Activated CD8-positive, alpha-beta T cell treated with anti-CD3 and anti-CD28 coated beads for 36 hours (primary cell): ENCODE data around the gene NUDT9. TPM values are rescaled to one million over a fixed set of nuclear protein-coding genes. Genes with fewer than 3 reads are reported as not detected.
"Not testable (repeated sequence)": the region's sequence is repeated elsewhere in the genome, so short reads cannot be mapped to it uniquely, and the experiment has no call there.

Experiments used
- ATAC-seq: fragments of 200-7000 bp; cut with Tn5 transposase; one replicate; pipeline ENCODE4 v1.10.0; 2021; ENCODE audit warnings: mild to moderate bottlenecking, moderate library complexity
- CTCF ChIA-PET: fragments of 350-600 bp; sonication (Branson Sonifier 250); formaldehyde crosslinking; loops from one replicate; lab custom pipeline; 2021; ENCODE audit warnings: antibody characterized with exemption; lab: Charles Lee
- POLR2A ChIA-PET: fragments of 350-600 bp; sonication (Branson Sonifier 250); formaldehyde crosslinking; loops from one replicate; lab custom pipeline; 2021; ENCODE audit warnings: antibody characterized with exemption; lab: Charles Lee
- DNase-seq: peaks from one replicate; pipeline ENCODE4 v3.0.0-alpha.2; 2020
- H3K27ac Mint-ChIP-seq: one replicate; pipeline ENCODE4 v1.8.0; 2021; ENCODE audit warnings: mild to moderate bottlenecking, mixed read lengths
- H3K27me3 Mint-ChIP-seq: one replicate; pipeline ENCODE4 v1.8.0; 2021; ENCODE audit warnings: mixed read lengths
- H3K36me3 Mint-ChIP-seq: one replicate; pipeline ENCODE4 v1.8.0; 2021; ENCODE audit warnings: low read depth, mixed read lengths
- H3K4me1 Mint-ChIP-seq: one replicate; pipeline ENCODE4 v1.8.0; 2021; ENCODE audit warnings: low read depth, mixed read lengths
- H3K4me3 Mint-ChIP-seq: one replicate; pipeline ENCODE4 v1.8.0; 2021; ENCODE audit warnings: mild to moderate bottlenecking, moderate library complexity, mixed read lengths
- H3K9me3 Mint-ChIP-seq: one replicate; pipeline ENCODE4 v1.8.0; 2021; ENCODE audit warnings: mixed read lengths
- CTCF ChIP-seq: fragments of 200-600 bp; IDR thresholded peaks from one replicate; pipeline ENCODE4 v1.8.0; 2022; ENCODE audit warnings: antibody characterized with exemption, mild to moderate bottlenecking
- intact Hi-C: fragments of 100-400 bp; cut with micrococcal nuclease; formaldehyde crosslinking; loops from one replicate; pipeline ENCODE4 v1.10.0; 2022
- total RNA-seq, 2 experiments: library from RNA; stranded (reverse); gene quantifications; one replicate each; pipeline ENCODE4 v1.2.3, GENCODE V29; 2021

Gene NUDT9
- total RNA-seq, 2 experiments from 2014 or later = 11.9 to 12.3 TPM

GRCh38 chr4:87442889-87443288 is 20.5 kb downstream of the NUDT9 start:
- Mint-ChIP-seq H3K36me3 (peaks cover 31% of the 10 kb centered on the region), H3K4me3 (no peak overlapping the region), H3K27me3 (no peaks in the 10 kb centered on the region), H3K4me1 (peaks cover 3% of the 10 kb centered on the region), H3K9me3 (no peaks in the 10 kb centered on the region), H3K27ac (no peak overlapping the region)
- no peak for DNase-seq
- ATAC-seq = no peak
- ChIA-PET POLR2A (no interaction called here), CTCF (interaction anchor here (0.9 kb wide), 1 partner anchor 69 kb away, joined by 3 read pairs; no protein-coding TSS in a partner anchor)
- intact Hi-C loops = no loop called here
- TF ChIP-seq CTCF = no peak

GRCh38 chr4:87444741-87445140 is 22.4 kb downstream of the NUDT9 start:
- CTCF ChIA-PET = interaction anchor here (1.4 kb wide), 1 partner anchor 22 kb away, joined by 4 read pairs; no protein-coding TSS in a partner anchor
- no peak for TF ChIP-seq CTCF
- H3K9me3 Mint-ChIP-seq = no peaks in the 10 kb centered on the region

GRCh38 chr4:87445964-87446363 is 23.6 kb downstream of the NUDT9 start:
- Mint-ChIP-seq H3K9me3 (no peaks in the 10 kb centered on the region), H3K27ac (no peak overlapping the region), H3K27me3 (no peaks in the 10 kb centered on the region), H3K4me1 (peaks cover 3% of the 10 kb centered on the region), H3K36me3 (peaks cover 25% of the 10 kb centered on the region), H3K4me3 (no peak overlapping the region)
- intact Hi-C loops = no loop called here
- ATAC-seq (no peak), DNase-seq (no peak)
- ChIA-PET CTCF (interaction anchor here (1.2 kb wide), 2 partner anchors 10 to 70 kb away, joined by 3 to 4 read pairs; no protein-coding TSS in a partner anchor), POLR2A (no interaction called here)
- TF ChIP-seq CTCF = no peak

More at GRCh38 chr4:87444741-87445140, 22.4 kb downstream of the NUDT9 start:
- Mint-ChIP-seq H3K4me3 (no peak overlapping the region), H3K27me3 (no peaks in the 10 kb centered on the region), H3K36me3 (peaks cover 25% of the 10 kb centered on the region), H3K27ac (peak overlapping the region; percentile 38), H3K4me1 (peaks cover 3% of the 10 kb centered on the region)
- ATAC-seq (no peak), DNase-seq (no peak)
- intact Hi-C loops = no loop called here
- POLR2A ChIA-PET = no interaction called here

- DNase-seq, intact Hi-C loops, H3K4me3 Mint-ChIP-seq, H3K27me3 Mint-ChIP-seq, H3K9me3 Mint-ChIP-seq, H3K4me1 Mint-ChIP-seq, H3K27ac Mint-ChIP-seq, POLR2A ChIA-PET, ATAC-seq: not testable (repeated sequence)
- peaks cover 27% of the 10 kb centered on the region for H3K36me3 Mint-ChIP-seq
- CTCF ChIA-PET = interaction anchor here (1.2 kb wide), 2 partner anchors 11 to 70 kb away, joined by 3 to 4 read pairs; no protein-coding TSS in a partner anchor
Measured at GRCh38 chr4:87446375-87446774, 24.0 kb downstream of the NUDT9 start.

- no peaks in the 10 kb centered on the region for H3K27me3 Mint-ChIP-seq
- no peak for TF ChIP-seq CTCF
- H3K4me3 Mint-ChIP-seq = no peak overlapping the region
- H3K36me3 Mint-ChIP-seq = peaks cover 27% of the 10 kb centered on the region
- POLR2A ChIA-PET = no interaction called here
- H3K9me3 Mint-ChIP-seq = no peaks in the 10 kb centered on the region
- intact Hi-C loops = no loop called here
- H3K4me1 Mint-ChIP-seq = no peaks in the 10 kb centered on the region
- ATAC-seq (no peak), DNase-seq (no peak)
- H3K27ac Mint-ChIP-seq = no peak overlapping the region
- CTCF ChIA-PET = interaction anchor here (0.6 to 1.6 kb wide), 5 partner anchors 12 to 88 kb away, joined by 3 to 4 read pairs (median 3); no protein-coding TSS in a partner anchor
Measured at GRCh38 chr4:87451537-87451936, 29.2 kb downstream of the NUDT9 start.
